H9 (cell line): ENCODE data around the gene ZNF718. TPM values are rescaled to one million over a fixed set of nuclear protein-coding genes. Genes with fewer than 3 reads are reported as not detected.

Source experiments
- DNase-seq: peaks from one replicate; pipeline ENCODE4 v3.0.0-alpha.2; 2017
- H2AFZ ChIP-seq: one replicate; pipeline ENCODE4 v1.6.1; 2013; ENCODE audit warnings: mild to moderate bottlenecking, low read length, control low read depth, moderate library complexity
- H2AK5ac ChIP-seq: 2 replicates; pipeline ENCODE4 v1.6.1; 2013; ENCODE audit warnings: low read length, control low read depth, mixed read lengths; ENCODE audit not compliant: insufficient read length
- H2BK120ac ChIP-seq: one replicate; pipeline ENCODE4 v1.6.1; 2013; ENCODE audit warnings: low read depth, mild to moderate bottlenecking, low read length, control low read depth, inconsistent platforms; ENCODE audit not compliant: poor library complexity, severe bottlenecking
- H2BK12ac ChIP-seq: 2 replicates; pipeline ENCODE4 v1.6.1; 2013; ENCODE audit warnings: low read length, control low read depth, mixed read lengths, low read depth; ENCODE audit not compliant: insufficient read length
- H2BK15ac ChIP-seq: 2 replicates; pipeline ENCODE4 v1.6.1; 2013; ENCODE audit warnings: low read depth, low read length, control low read depth
- H2BK20ac ChIP-seq: one replicate; pipeline ENCODE4 v1.6.1; 2013; ENCODE audit warnings: low read depth, mild to moderate bottlenecking, low read length, control low read depth, inconsistent platforms; ENCODE audit not compliant: poor library complexity, severe bottlenecking
- H2BK5ac ChIP-seq: 2 replicates; pipeline ENCODE4 v1.6.1; 2013; ENCODE audit warnings: low read length, control low read depth, mixed read lengths; ENCODE audit not compliant: insufficient read length
- H3K14ac ChIP-seq: 2 replicates; pipeline ENCODE4 v1.6.1; 2013; ENCODE audit warnings: low read length, control low read depth; ENCODE audit not compliant: insufficient read depth
- H3K18ac ChIP-seq: 2 replicates; pipeline ENCODE4 v1.6.1; 2013; ENCODE audit warnings: low read depth, mild to moderate bottlenecking, mixed read lengths, low read length, control low read depth; ENCODE audit not compliant: insufficient read length
- H3K23ac ChIP-seq: 2 replicates; pipeline ENCODE4 v1.6.1; 2013; ENCODE audit warnings: low read length, control low read depth, mixed read lengths, low read depth; ENCODE audit not compliant: insufficient read length
- H3K23me2 ChIP-seq: 2 replicates; pipeline ENCODE4 v1.6.1; 2013; ENCODE audit warnings: low read depth, mild to moderate bottlenecking, mixed read lengths, low read length, control low read depth; ENCODE audit not compliant: insufficient read length, poor library complexity, severe bottlenecking
- H3K27ac ChIP-seq: 2 replicates; pipeline ENCODE4 v1.5.1; 2013; ENCODE audit warnings: low read length, control low read depth, mixed read lengths, low read depth; ENCODE audit not compliant: insufficient read length
- H3K27me3 ChIP-seq: 2 replicates; pipeline ENCODE4 v1.6.1; 2013; ENCODE audit warnings: low read length, control low read depth, inconsistent platforms; ENCODE audit not compliant: insufficient read depth
- H3K4ac ChIP-seq: 2 replicates; pipeline ENCODE4 v1.6.1; 2013; ENCODE audit warnings: low read depth, mild to moderate bottlenecking, control low read depth, inconsistent platforms, low read length, moderate library complexity
- H3K4me1 ChIP-seq: 2 replicates; pipeline ENCODE4 v1.6.1; 2013; ENCODE audit warnings: low read length, control low read depth, inconsistent platforms; ENCODE audit not compliant: insufficient read depth
- H3K4me2 ChIP-seq: 2 replicates; pipeline ENCODE4 v1.6.1; 2013; ENCODE audit warnings: low read length, control low read depth, mixed read lengths; ENCODE audit not compliant: insufficient read length, insufficient read depth
- H3K56ac ChIP-seq: 2 replicates; pipeline ENCODE4 v1.6.1; 2013; ENCODE audit warnings: low read depth, mild to moderate bottlenecking, mixed read lengths, low read length, control low read depth; ENCODE audit not compliant: insufficient read length
- H3K79me1 ChIP-seq: 2 replicates; pipeline ENCODE4 v1.6.1; 2013; ENCODE audit warnings: low read depth, mild to moderate bottlenecking, moderate library complexity, low read length, control low read depth, inconsistent platforms; ENCODE audit not compliant: insufficient read depth, poor library complexity, severe bottlenecking
- H3K79me2 ChIP-seq: 2 replicates; pipeline ENCODE4 v1.6.1; 2013; ENCODE audit warnings: low read length, control low read depth, inconsistent platforms; ENCODE audit not compliant: insufficient read depth
- H3K9ac ChIP-seq: 2 replicates; pipeline ENCODE4 v1.6.1; 2013; ENCODE audit warnings: low read length, control low read depth, mixed read lengths; ENCODE audit not compliant: insufficient read length; ENCODE audit errors: extremely low read depth
- H3K9me3 ChIP-seq: one replicate; pipeline ENCODE4 v1.6.1; 2013; ENCODE audit warnings: low read depth, low read length, inconsistent platforms; ENCODE audit not compliant: control insufficient read depth
- H3T11ph ChIP-seq: one replicate; pipeline ENCODE4 v1.6.1; 2013; ENCODE audit warnings: mild to moderate bottlenecking, low read length, control low read depth, inconsistent platforms
- H4K20me1 ChIP-seq: one replicate; pipeline ENCODE4 v1.6.1; 2013; ENCODE audit not compliant: control insufficient read depth, insufficient read length, insufficient read depth
- H4K5ac ChIP-seq: 2 replicates; pipeline ENCODE4 v1.6.1; 2013; ENCODE audit warnings: low read depth, mild to moderate bottlenecking, mixed read lengths, low read length, control low read depth; ENCODE audit not compliant: insufficient read length
- H4K8ac ChIP-seq: replicated peaks from 2 replicates; pipeline ENCODE4 v1.6.1; 2013; ENCODE audit warnings: low read length, control low read depth, mixed read lengths, low read depth; ENCODE audit not compliant: insufficient read length
- H4K91ac ChIP-seq: 2 replicates; pipeline ENCODE4 v1.6.1; 2013; ENCODE audit warnings: low read depth, mild to moderate bottlenecking, moderate library complexity, mixed read lengths, low read length, control low read depth; ENCODE audit not compliant: insufficient read length
- H3K27ac Mint-ChIP-seq, 3 experiments: 2 replicates in 2 of 3; 3 replicates in 1 of 3; pipeline ENCODE4 v1.8.0; 2020 to 2021; ENCODE audit warnings: mixed read lengths in 3 of 3, mild to moderate bottlenecking in 1 of 3, moderate library complexity in 1 of 3
- H3K27me3 Mint-ChIP-seq: 2 replicates; pipeline ENCODE4 v1.8.0; 2021; ENCODE audit warnings: low read depth, mild to moderate bottlenecking, moderate library complexity, mixed read lengths
- H3K36me3 Mint-ChIP-seq, 3 experiments: 2 replicates in 2 of 3; 3 replicates in 1 of 3; pipeline ENCODE4 v1.8.0; 2020 to 2021; ENCODE audit warnings: low read depth in 3 of 3, mixed read lengths in 3 of 3; ENCODE audit not compliant: insufficient read depth in 1 of 3
- H3K4me1 Mint-ChIP-seq, 2 experiments: 2 replicates each; pipeline ENCODE4 v1.8.0; 2020; ENCODE audit warnings: mixed read lengths in 2 of 2
- H3K4me3 Mint-ChIP-seq, 2 experiments: 2 replicates in 1 of 2; 3 replicates in 1 of 2; pipeline ENCODE4 v1.8.0; 2020 to 2021; ENCODE audit warnings: mild to moderate bottlenecking in 2 of 2, mixed read lengths in 2 of 2, moderate library complexity in 1 of 2
- H3K9me3 Mint-ChIP-seq, 2 experiments: 2 replicates in 1 of 2; 3 replicates in 1 of 2; pipeline ENCODE4 v1.8.0; 2020; ENCODE audit warnings: mild to moderate bottlenecking in 2 of 2, mixed read lengths in 2 of 2, moderate library complexity in 1 of 2
- total RNA-seq: library from RNA; stranded (reverse); gene quantifications from 2 replicates; pipeline ENCODE4 v1.2.1, GENCODE V29; 2021
- TF ChIP-seq, protein P1 (sequence below): fragments of 200-600 bp; sonication (generic); conservative IDR thresholded peaks from 3 replicates; pipeline ENCODE4 v1.8.0; 2021; ENCODE audit warnings: antibody characterized with exemption, mild to moderate bottlenecking

The ZNF718 gene
- total RNA-seq, 1 experiment from 2014 or later = 12.5 TPM

DNA sequence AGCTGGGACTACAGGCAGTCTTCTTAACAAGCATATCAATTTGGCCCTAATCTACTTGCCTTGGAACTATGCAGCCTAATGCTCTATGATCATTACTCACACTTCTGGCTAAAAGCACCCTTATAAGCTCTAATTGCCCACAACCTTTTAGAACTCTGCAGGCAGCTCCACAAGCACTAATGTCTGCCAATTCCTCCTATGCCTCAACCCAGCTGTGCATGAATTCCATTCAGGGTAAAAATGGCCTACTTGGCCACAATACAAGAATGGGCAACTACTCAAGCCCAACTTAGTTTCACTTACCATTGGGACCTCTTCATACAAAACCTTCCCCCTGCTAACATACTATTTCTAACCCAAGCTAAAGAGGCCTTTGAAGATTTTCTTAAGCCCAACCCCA is 51.7 kb downstream of the ZNF718 start:
- Histone ChIP-seq H3K56ac (no peak overlapping the region), H2BK5ac (no peak overlapping the region), H3K4ac (no peak overlapping the region), H4K91ac (no peak overlapping the region), H2BK12ac (no peak overlapping the region), H3K23ac (no peak overlapping the region), H2BK120ac (no peak overlapping the region), H3K9ac (no peak overlapping the region), H4K8ac (no peak overlapping the region), H4K5ac (no peak overlapping the region), H3K9me3 (peaks cover 25% of the 10 kb centered on the region), H3K18ac (no peak overlapping the region), H2BK15ac (no peak overlapping the region), H3K4me1 (no peaks in the 10 kb centered on the region; the same call in 1 of the 2 replicates), H3K27me3 (no peaks in the 10 kb centered on the region), H3K23me2 (no peaks in the 10 kb centered on the region), H3K4me2 (no peak overlapping the region), H2AK5ac (no peak overlapping the region), H3K79me2 (no peaks in the 10 kb centered on the region), H3K79me1 (no peaks in the 10 kb centered on the region), H4K20me1 (no peaks in the 10 kb centered on the region), H3K27ac (no peak overlapping the region), H2AFZ (no peak overlapping the region), H3T11ph (no peak overlapping the region), H2BK20ac (no peak overlapping the region), H3K14ac (no peak overlapping the region)
- H3K27me3 Mint-ChIP-seq = no peaks in the 10 kb centered on the region
- H3K4me3 Mint-ChIP-seq = no peak overlapping the region; a peak in 1 of 5 replicates
- H3K9me3 Mint-ChIP-seq = peaks cover 90 to 94% of the 10 kb centered on the region in 2 experiments
- TF ChIP-seq, protein P1, sequence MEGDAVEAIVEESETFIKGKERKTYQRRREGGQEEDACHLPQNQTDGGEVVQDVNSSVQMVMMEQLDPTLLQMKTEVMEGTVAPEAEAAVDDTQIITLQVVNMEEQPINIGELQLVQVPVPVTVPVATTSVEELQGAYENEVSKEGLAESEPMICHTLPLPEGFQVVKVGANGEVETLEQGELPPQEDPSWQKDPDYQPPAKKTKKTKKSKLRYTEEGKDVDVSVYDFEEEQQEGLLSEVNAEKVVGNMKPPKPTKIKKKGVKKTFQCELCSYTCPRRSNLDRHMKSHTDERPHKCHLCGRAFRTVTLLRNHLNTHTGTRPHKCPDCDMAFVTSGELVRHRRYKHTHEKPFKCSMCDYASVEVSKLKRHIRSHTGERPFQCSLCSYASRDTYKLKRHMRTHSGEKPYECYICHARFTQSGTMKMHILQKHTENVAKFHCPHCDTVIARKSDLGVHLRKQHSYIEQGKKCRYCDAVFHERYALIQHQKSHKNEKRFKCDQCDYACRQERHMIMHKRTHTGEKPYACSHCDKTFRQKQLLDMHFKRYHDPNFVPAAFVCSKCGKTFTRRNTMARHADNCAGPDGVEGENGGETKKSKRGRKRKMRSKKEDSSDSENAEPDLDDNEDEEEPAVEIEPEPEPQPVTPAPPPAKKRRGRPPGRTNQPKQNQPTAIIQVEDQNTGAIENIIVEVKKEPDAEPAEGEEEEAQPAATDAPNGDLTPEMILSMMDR = no peak
- peaks cover 0 to 6% of the 10 kb centered on the region in 2 experiments; a peak in 1 of 4 replicates for H3K4me1 Mint-ChIP-seq
- no peak overlapping the region for H3K27ac Mint-ChIP-seq
- no peak for DNase-seq
- H3K36me3 Mint-ChIP-seq = peaks cover 35 to 66% (median 50%) of the 10 kb centered on the region in 3 experiments
